Endothelial cell of umbilical vein (primary cell): ENCODE results near the gene MYOF. TPM values are rescaled to one million over a fixed set of nuclear protein-coding genes. Genes with fewer than 3 reads are reported as not detected.

ENCODE experiments used
- BruUV-seq: library from RNA; stranded (reverse); fragments of 400-500 nt; replicated peaks from 2 replicates; lab custom pipeline; 2021; lab: Mats Ljungman, UMichigan
- CTCF ChIA-PET: fragments of 300-600, 350-600 bp; sonication (Branson Sonifier 250); formaldehyde crosslinking; loops from one replicate; lab custom pipeline; 2021; ENCODE audit warnings: antibody characterized with exemption, inconsistent platforms; lab: Charles Lee
- POLR2A ChIA-PET: fragments of 300-600, 350-600 bp; sonication (Branson Sonifier 250); formaldehyde crosslinking; loops from one replicate; lab custom pipeline; 2021; ENCODE audit warnings: antibody characterized with exemption, inconsistent platforms; lab: Charles Lee
- DNase-seq: peaks from one replicate; pipeline ENCODE4 v3.0.0-alpha.2; 2011; ENCODE audit warnings: low read depth, low spot score
- FAIRE-seq: peaks from 2 replicates; lab custom pipeline; 2011; peaks lifted over from hg19 to GRCh38; lab: Jason Lieb, UNC
- H2AFZ ChIP-seq: 2 replicates; pipeline ENCODE4 v1.6.0; 2012; ENCODE audit warnings: low read depth, low read length, control low read depth, inconsistent platforms
- H3K27ac ChIP-seq: 2 replicates; pipeline ENCODE4 v1.5.1; 2011; ENCODE audit warnings: low read depth, mild to moderate bottlenecking, control low read depth, low read length, moderate library complexity; ENCODE audit not compliant: insufficient read depth
- H3K27me3 ChIP-seq, 2 experiments: 2 replicates each; pipeline versions ENCODE4 v1.6.0 to v1.6.1; 2011; ENCODE audit warnings: low read length in 2 of 2, mixed read lengths in 1 of 2; ENCODE audit not compliant: control insufficient read depth in 2 of 2, insufficient read depth in 2 of 2
- H3K36me3 ChIP-seq, 2 experiments: 2 replicates in 1 of 2; 3 replicates in 1 of 2; pipeline ENCODE4 v1.5.1; 2011; ENCODE audit warnings: low read length in 2 of 2, mild to moderate bottlenecking in 1 of 2, moderate library complexity in 1 of 2; ENCODE audit not compliant: control insufficient read depth in 2 of 2, insufficient read depth in 2 of 2; ENCODE audit errors: extremely low read depth in 1 of 2
- H3K4me1 ChIP-seq: 3 replicates; pipeline ENCODE4 v1.5.1; 2011; ENCODE audit warnings: mild to moderate bottlenecking, low read length; ENCODE audit not compliant: control insufficient read depth, insufficient read depth; ENCODE audit errors: extremely low read depth
- H3K4me2 ChIP-seq: 2 replicates; pipeline ENCODE4 v1.6.1; 2011; ENCODE audit warnings: low read length, control low read depth, mixed read lengths; ENCODE audit not compliant: insufficient read depth
- H3K4me3 ChIP-seq, 3 experiments: fragments of 200-600 bp in 1 of 3; sonication (generic), shearing (Covaris generic) in 1 of 3; replicated peaks in 1 of 3; 2 replicates each; pipeline ENCODE4 v1.5.1; 2011 to 2016; ENCODE audit warnings: control low read depth in 3 of 3, low read length in 3 of 3, mild to moderate bottlenecking in 2 of 3, inconsistent platforms in 1 of 3, low read depth in 1 of 3, moderate library complexity in 1 of 3; ENCODE audit not compliant: insufficient read depth in 1 of 3
- H3K79me2 ChIP-seq: 2 replicates; pipeline ENCODE4 v1.6.0; 2012; ENCODE audit warnings: low read length, inconsistent platforms; ENCODE audit not compliant: control insufficient read depth, insufficient read depth
- H3K9ac ChIP-seq: replicated peaks from 2 replicates; pipeline ENCODE3; 2011; ENCODE audit warnings: low read length, control low read depth; ENCODE audit not compliant: insufficient read depth; ENCODE audit errors: extremely low read depth
- H3K9me1 ChIP-seq: replicated peaks from 3 replicates; pipeline ENCODE4 v1.6.0; 2011; ENCODE audit warnings: mild to moderate bottlenecking, low read length; ENCODE audit not compliant: control insufficient read depth, insufficient read depth; ENCODE audit errors: extremely low read depth
- H3K9me3 ChIP-seq: replicated peaks from 2 replicates; pipeline ENCODE4 v1.5.1; 2012; ENCODE audit warnings: low read length, inconsistent platforms; ENCODE audit not compliant: control insufficient read depth, insufficient read depth
- H4K20me1 ChIP-seq: replicated peaks from 2 replicates; pipeline ENCODE3; 2011; ENCODE audit warnings: mild to moderate bottlenecking, low read length; ENCODE audit not compliant: control insufficient read depth, insufficient read depth; ENCODE audit errors: extremely low read depth
- EZH2 ChIP-seq: IDR thresholded peaks from 2 replicates; pipeline ENCODE4 v1.6.1; 2012; ENCODE audit warnings: borderline replicate concordance, low read depth, mild to moderate bottlenecking, moderate library complexity, low read length, inconsistent platforms; ENCODE audit not compliant: severe bottlenecking
- FOS ChIP-seq: IDR thresholded peaks from 2 replicates; pipeline ENCODE4 v1.6.1; 2011; ENCODE audit warnings: mild to moderate bottlenecking, low read length, moderate library complexity, borderline replicate concordance; ENCODE audit not compliant: insufficient read depth
- GATA2 ChIP-seq: IDR thresholded peaks from 2 replicates; pipeline ENCODE4 v1.7.0; 2011; ENCODE audit warnings: low read depth, mild to moderate bottlenecking, moderate library complexity, mixed read lengths, low read length; ENCODE audit not compliant: insufficient read length, insufficient read depth
- JUN ChIP-seq: IDR thresholded peaks from 2 replicates; pipeline ENCODE4 v1.6.1; 2011; ENCODE audit warnings: borderline replicate concordance, low read depth; ENCODE audit not compliant: insufficient read length, insufficient read depth
- MAX ChIP-seq: IDR thresholded peaks from 2 replicates; pipeline ENCODE4 v1.6.1; 2011; ENCODE audit not compliant: insufficient read depth, insufficient read length
- MYC ChIP-seq: IDR thresholded peaks from one replicate; pipeline ENCODE4 v1.6.1; 2011; ENCODE audit warnings: mild to moderate bottlenecking, low read depth, low read length
- POLR2A ChIP-seq: IDR thresholded peaks from 2 replicates; pipeline ENCODE4 v1.6.1; 2012; ENCODE audit warnings: low read depth, mild to moderate bottlenecking, control low read depth, low read length
- POLR2AphosphoS5 ChIP-seq: IDR thresholded peaks from 2 replicates; pipeline ENCODE4 v1.6.1; 2012; ENCODE audit warnings: low read depth, mild to moderate bottlenecking, control low read depth, low read length, moderate library complexity; ENCODE audit not compliant: insufficient read depth
- dilution Hi-C: fragments of 300-500 bp; cut with MboI; formaldehyde crosslinking; loops from one replicate; pipeline ENCODE4 v1.15.0; 2019; ENCODE audit warnings: low sequenced_read_pairs; ENCODE audit not compliant: extremely low pct_ligation_motif_present
- intact Hi-C: fragments of 100-400 bp; cut with micrococcal nuclease; formaldehyde crosslinking; loops from one replicate; pipeline ENCODE4 v1.10.0; 2022
- polyA plus RNA-seq, 4 experiments: library from polyadenylated mRNA; depleted of rRNA in 3 of 4; stranded (reverse) in 3 of 4; unstranded in 1 of 4; fragments of >200 nt; gene quantifications; 2 replicates each; pipeline versions ENCODE4 v1.2.1 to v1.2.3, GENCODE V29; 2011 to 2012; ENCODE audit warnings: missing spikeins in 1 of 4
- total RNA-seq: library from RNA; stranded (reverse); gene quantifications from 2 replicates; pipeline ENCODE4 v1.2.3, GENCODE V29; 2021
- TF ChIP-seq, protein P1 (sequence below), 2 donors: IDR thresholded peaks; 1 replicate in 1 of 2; 2 replicates in 1 of 2; pipeline ENCODE4 v1.5.1; 2011; ENCODE audit warnings: low read length in 2 of 2, mild to moderate bottlenecking in 2 of 2, moderate library complexity in 2 of 2, control low read depth in 1 of 2, inconsistent platforms in 1 of 2, low read depth in 1 of 2; ENCODE audit not compliant: insufficient read depth in 1 of 2; ENCODE audit errors: extremely low read depth in 1 of 2

The MYOF gene
- total and polyA plus RNA-seq, 2 donors (not counting 3 experiments of a cell fraction or from before 2014, with no cell fraction given): 98.4 to 379 TPM

GRCh38 chr10:93334901-93335327, 147.2 kb downstream of the MYOF start:
- no peaks in the 10 kb centered on the region for H3K9me3 ChIP-seq
- ChIA-PET POLR2A (no interaction called here), CTCF (no interaction called here)
- intact Hi-C loops: no loop called here
- H2AFZ ChIP-seq: no peak overlapping the region
- H3K27ac ChIP-seq: no peak overlapping the region
- DNase-seq (no peak), FAIRE-seq (no peak)
- no peak overlapping the region for H3K4me3 ChIP-seq
- BruUV-seq: no TSS peak
- TF ChIP-seq GATA2 (no peak), POLR2A (no peak), POLR2AphosphoS5 (no peak), FOS (no peak), EZH2 (no peak), MYC (no peak), MAX (no peak), JUN (no peak)
- TF ChIP-seq, protein P1, sequence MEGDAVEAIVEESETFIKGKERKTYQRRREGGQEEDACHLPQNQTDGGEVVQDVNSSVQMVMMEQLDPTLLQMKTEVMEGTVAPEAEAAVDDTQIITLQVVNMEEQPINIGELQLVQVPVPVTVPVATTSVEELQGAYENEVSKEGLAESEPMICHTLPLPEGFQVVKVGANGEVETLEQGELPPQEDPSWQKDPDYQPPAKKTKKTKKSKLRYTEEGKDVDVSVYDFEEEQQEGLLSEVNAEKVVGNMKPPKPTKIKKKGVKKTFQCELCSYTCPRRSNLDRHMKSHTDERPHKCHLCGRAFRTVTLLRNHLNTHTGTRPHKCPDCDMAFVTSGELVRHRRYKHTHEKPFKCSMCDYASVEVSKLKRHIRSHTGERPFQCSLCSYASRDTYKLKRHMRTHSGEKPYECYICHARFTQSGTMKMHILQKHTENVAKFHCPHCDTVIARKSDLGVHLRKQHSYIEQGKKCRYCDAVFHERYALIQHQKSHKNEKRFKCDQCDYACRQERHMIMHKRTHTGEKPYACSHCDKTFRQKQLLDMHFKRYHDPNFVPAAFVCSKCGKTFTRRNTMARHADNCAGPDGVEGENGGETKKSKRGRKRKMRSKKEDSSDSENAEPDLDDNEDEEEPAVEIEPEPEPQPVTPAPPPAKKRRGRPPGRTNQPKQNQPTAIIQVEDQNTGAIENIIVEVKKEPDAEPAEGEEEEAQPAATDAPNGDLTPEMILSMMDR (IDR thresholded peaks at IDR 0.05; ENCODE audit: extremely low read depth in 1 of 2, insufficient read depth in 1 of 2, low read depth in 1 of 2, low read length in 2 of 2): no peak
- no peaks in the 10 kb centered on the region for H3K27me3 ChIP-seq
- H3K9me1 ChIP-seq: no peaks in the 10 kb centered on the region
- H3K9ac ChIP-seq: no peak overlapping the region
- no peaks in the 10 kb centered on the region for H3K4me1 ChIP-seq
- H3K4me2 ChIP-seq: no peak overlapping the region
- peaks cover 32 to 56% of the 10 kb centered on the region in 2 experiments for H3K36me3 ChIP-seq
- no peaks in the 10 kb centered on the region for H4K20me1 ChIP-seq
- dilution Hi-C loops: no loop called here
- H3K79me2 ChIP-seq: no peaks in the 10 kb centered on the region
